ENCODE measurements around the gene DEPDC5. TPM values are rescaled to one million over a fixed set of nuclear protein-coding genes. Genes with fewer than 3 reads are reported as not detected.
A peak's percentile ranks its signal among the peaks of the same experiment; 100 is the strongest.

Gene DEPDC5
- total RNA-seq, 1 experiment from 2014 or later: 13.3 TPM

DNA sequence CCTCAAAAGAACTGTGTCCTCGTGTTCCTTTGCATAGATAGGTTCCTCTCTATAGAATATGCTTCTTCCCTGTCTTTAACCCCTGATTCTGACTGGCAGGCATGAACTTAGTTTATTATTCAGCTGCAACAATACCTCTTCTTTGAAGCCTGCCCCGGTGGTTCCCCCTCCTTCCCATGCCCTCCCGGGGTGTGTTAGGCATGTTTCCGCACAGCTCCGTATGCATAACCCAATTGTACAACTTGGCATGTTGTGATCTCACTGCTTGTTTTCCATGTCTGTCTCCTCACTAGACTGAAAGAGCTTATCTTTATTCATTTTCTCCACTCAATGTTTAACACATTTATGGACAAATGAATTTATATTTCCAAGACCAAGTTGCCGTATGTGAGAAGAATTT lies 72.6 kb downstream of the DEPDC5 start:
- BruUV-seq (replicated peaks): no TSS peak
- Mint-ChIP-seq H3K36me3 (ENCODE audit: insufficient read depth, unreplicated experiment) (peaks cover 36% of the 10 kb centered on the region), H3K27ac (ENCODE audit: low read depth, unreplicated experiment) (no peak overlapping the region), H3K4me1 (ENCODE audit: insufficient read depth, unreplicated experiment) (peaks cover 13% of the 10 kb centered on the region), H3K9me3 (ENCODE audit: unreplicated experiment) (no peaks in the 10 kb centered on the region), H3K27me3 (ENCODE audit: insufficient read depth, unreplicated experiment) (no peaks in the 10 kb centered on the region), H3K4me3 (ENCODE audit: unreplicated experiment) (no peak overlapping the region)
- TF ChIP-seq, protein P1, sequence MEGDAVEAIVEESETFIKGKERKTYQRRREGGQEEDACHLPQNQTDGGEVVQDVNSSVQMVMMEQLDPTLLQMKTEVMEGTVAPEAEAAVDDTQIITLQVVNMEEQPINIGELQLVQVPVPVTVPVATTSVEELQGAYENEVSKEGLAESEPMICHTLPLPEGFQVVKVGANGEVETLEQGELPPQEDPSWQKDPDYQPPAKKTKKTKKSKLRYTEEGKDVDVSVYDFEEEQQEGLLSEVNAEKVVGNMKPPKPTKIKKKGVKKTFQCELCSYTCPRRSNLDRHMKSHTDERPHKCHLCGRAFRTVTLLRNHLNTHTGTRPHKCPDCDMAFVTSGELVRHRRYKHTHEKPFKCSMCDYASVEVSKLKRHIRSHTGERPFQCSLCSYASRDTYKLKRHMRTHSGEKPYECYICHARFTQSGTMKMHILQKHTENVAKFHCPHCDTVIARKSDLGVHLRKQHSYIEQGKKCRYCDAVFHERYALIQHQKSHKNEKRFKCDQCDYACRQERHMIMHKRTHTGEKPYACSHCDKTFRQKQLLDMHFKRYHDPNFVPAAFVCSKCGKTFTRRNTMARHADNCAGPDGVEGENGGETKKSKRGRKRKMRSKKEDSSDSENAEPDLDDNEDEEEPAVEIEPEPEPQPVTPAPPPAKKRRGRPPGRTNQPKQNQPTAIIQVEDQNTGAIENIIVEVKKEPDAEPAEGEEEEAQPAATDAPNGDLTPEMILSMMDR (IDR thresholded peaks at IDR 0.05; ENCODE audit: unreplicated experiment): no peak
- ChIA-PET POLR2A (no interaction called here), CTCF (interaction anchor here (0.8 kb wide), 1 partner anchor 144 kb away, joined by 3 read pairs; no protein-coding TSS in a partner anchor)
- intact Hi-C loops (cut with micrococcal nuclease): no loop called here
- no peak for DNase-seq (ENCODE audit: unreplicated experiment)

DNA sequence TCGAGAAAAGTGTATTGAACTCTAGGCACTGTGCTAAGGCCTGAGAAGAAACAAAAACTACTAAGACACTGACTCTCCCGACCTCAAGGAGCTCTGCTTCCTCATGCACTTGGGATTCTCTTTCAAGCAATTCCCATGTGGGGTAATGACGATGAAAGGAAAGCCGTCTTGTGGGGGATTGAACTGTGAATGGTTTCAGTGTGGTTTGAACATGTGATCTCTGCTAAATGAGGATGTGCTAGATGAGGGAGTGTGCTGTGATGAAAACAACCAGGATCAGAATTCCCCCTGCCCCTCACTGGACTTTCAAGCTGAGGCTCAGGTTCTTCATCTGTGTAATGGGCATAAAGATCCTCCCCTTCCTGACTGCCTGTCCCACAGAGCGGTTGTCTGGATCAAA lies 74.9 kb downstream of the DEPDC5 start:
- CTCF ChIA-PET: interaction anchor here (0.7 kb wide), 1 partner anchor 1243 kb away, joined by 3 read pairs; no protein-coding TSS in a partner anchor
- intact Hi-C loops (cut with micrococcal nuclease): loop anchor here (1.0 kb wide), 1 partner anchor 119 kb away; no protein-coding TSS in a partner anchor
- H3K27ac Mint-ChIP-seq (ENCODE audit: low read depth, unreplicated experiment): peak overlapping the region; percentile 78

DNA sequence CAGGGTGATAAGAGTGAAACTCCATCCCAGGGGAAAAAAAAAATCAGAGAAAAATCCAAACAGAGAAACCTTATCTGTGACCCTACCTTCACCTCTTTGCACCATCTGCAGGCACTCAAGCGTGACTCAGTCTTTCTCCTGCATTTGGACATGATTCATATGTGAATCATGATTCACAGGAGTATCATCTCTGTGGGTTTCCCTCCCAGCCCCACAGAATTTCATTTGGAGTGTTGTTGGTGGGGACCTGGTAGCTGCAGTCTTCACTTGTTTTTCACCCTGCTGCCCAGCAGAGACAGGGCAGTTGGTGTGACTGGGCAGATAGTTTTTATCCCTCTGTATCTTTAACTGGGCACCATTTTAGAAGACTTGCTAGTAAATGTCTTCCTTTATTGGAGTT lies 75.7 kb downstream of the DEPDC5 start:
- CTCF ChIA-PET: interaction anchor here (0.7 to 1.1 kb wide), 2 partner anchors 53 to 1244 kb away, joined by 3 to 4 read pairs; no protein-coding TSS in a partner anchor
- H3K4me3 Mint-ChIP-seq (ENCODE audit: unreplicated experiment): peak overlapping the region; percentile 10

More for the DNA sequence above, 74.9 kb downstream of the DEPDC5 start:
- BruUV-seq (replicated peaks): no TSS peak
- TF ChIP-seq, protein P1 (IDR thresholded peaks at IDR 0.05; ENCODE audit: unreplicated experiment): no peak
- POLR2A ChIA-PET: interaction anchor here (1.2 kb wide), 1 partner anchor 49 kb away, joined by 6 read pairs; no protein-coding TSS in a partner anchor
- Mint-ChIP-seq H3K27me3 (ENCODE audit: insufficient read depth, unreplicated experiment) (no peaks in the 10 kb centered on the region), H3K4me1 (ENCODE audit: insufficient read depth, unreplicated experiment) (peaks cover 13% of the 10 kb centered on the region), H3K9me3 (ENCODE audit: unreplicated experiment) (no peaks in the 10 kb centered on the region), H3K4me3 (ENCODE audit: unreplicated experiment) (no peak overlapping the region), H3K36me3 (ENCODE audit: insufficient read depth, unreplicated experiment) (peaks cover 23% of the 10 kb centered on the region)
- no peak for DNase-seq (ENCODE audit: unreplicated experiment)

GRCh38 chr22:31830721-31831070 lies 76.9 kb downstream of the DEPDC5 start:
- Mint-ChIP-seq H3K27ac (ENCODE audit: low read depth, unreplicated experiment) (peak overlapping the region; percentile 78), H3K9me3 (ENCODE audit: unreplicated experiment) (no peaks in the 10 kb centered on the region), H3K4me1 (ENCODE audit: insufficient read depth, unreplicated experiment) (peaks cover 13% of the 10 kb centered on the region), H3K4me3 (ENCODE audit: unreplicated experiment) (no peak overlapping the region), H3K27me3 (ENCODE audit: insufficient read depth, unreplicated experiment) (no peaks in the 10 kb centered on the region), H3K36me3 (ENCODE audit: insufficient read depth, unreplicated experiment) (peaks cover 23% of the 10 kb centered on the region)
- intact Hi-C loops (cut with micrococcal nuclease): no loop called here
- CTCF ChIA-PET: interaction anchor here (0.6 to 1.5 kb wide), 9 partner anchors 12 to 287 kb away, joined by 3 to 5 read pairs (median 3); no protein-coding TSS in a partner anchor
- POLR2A ChIA-PET: interaction anchor here (1.0 to 2.6 kb wide), 5 partner anchors 8 to 169 kb away, joined by 4 to 15 read pairs (median 6); partner anchors contain the start of gene PISD
- TF ChIP-seq, protein P1 (IDR thresholded peaks at IDR 0.05; ENCODE audit: unreplicated experiment): no peak
- DNase-seq (ENCODE audit: unreplicated experiment): no peak
- no TSS peak for BruUV-seq (replicated peaks)

More for the DNA sequence above, 75.7 kb downstream of the DEPDC5 start:
- POLR2A ChIA-PET: interaction anchor here (0.6 to 2.6 kb wide), 8 partner anchors 10 to 168 kb away, joined by 3 to 15 read pairs (median 4); partner anchors contain the start of gene DEPDC5
- TF ChIP-seq, protein P1 (IDR thresholded peaks at IDR 0.05; ENCODE audit: unreplicated experiment): no peak
- peaks cover 23% of the 10 kb centered on the region for H3K36me3 Mint-ChIP-seq (ENCODE audit: insufficient read depth, unreplicated experiment)
- peak overlapping the region; percentile 78 for H3K27ac Mint-ChIP-seq (ENCODE audit: low read depth, unreplicated experiment)
- no peaks in the 10 kb centered on the region for H3K27me3 Mint-ChIP-seq (ENCODE audit: insufficient read depth, unreplicated experiment)
- DNase-seq (ENCODE audit: unreplicated experiment): peak; percentile 93
- no TSS peak for BruUV-seq (replicated peaks)
- no peaks in the 10 kb centered on the region for H3K9me3 Mint-ChIP-seq (ENCODE audit: unreplicated experiment)
- intact Hi-C loops (cut with micrococcal nuclease): loop anchor here (1.0 kb wide), 1 partner anchor 118 kb away; no protein-coding TSS in a partner anchor
- H3K4me1 Mint-ChIP-seq (ENCODE audit: insufficient read depth, unreplicated experiment): peaks cover 13% of the 10 kb centered on the region

Data from MCF 10A (cell line).